Fibroblast of pulmonary artery (primary cell): ENCODE data around the gene NRBF2.
A peak's percentile ranks its signal among the peaks of the same experiment; 100 is the strongest.
"Not testable (repeated sequence)": the region's sequence is repeated elsewhere in the genome, so short reads cannot be mapped to it uniquely, and the experiment has no call there.

ENCODE experiments used
- DNase-seq: peaks from one replicate; pipeline ENCODE4 v3.0.0-alpha.2; 2010; ENCODE audit warnings: low read depth
- H3K4me3 ChIP-seq: replicated peaks from 2 replicates; pipeline ENCODE4 v1.5.1; 2011; ENCODE audit warnings: low read depth, mild to moderate bottlenecking, control low read depth, low read length, moderate library complexity
- TF ChIP-seq, protein P1 (sequence below): IDR thresholded peaks from 2 replicates; pipeline ENCODE4 v1.5.1; 2011; ENCODE audit warnings: mild to moderate bottlenecking, control low read depth, low read length, inconsistent platforms; ENCODE audit errors: missing control alignments

NRBF2 gene

GRCh38 chr10:63099734-63100133 is 33.4 kb upstream of the NRBF2 start:
- DNase-seq, result no peak
- H3K4me3 ChIP-seq, result no peak overlapping the region
- TF ChIP-seq, protein P1, sequence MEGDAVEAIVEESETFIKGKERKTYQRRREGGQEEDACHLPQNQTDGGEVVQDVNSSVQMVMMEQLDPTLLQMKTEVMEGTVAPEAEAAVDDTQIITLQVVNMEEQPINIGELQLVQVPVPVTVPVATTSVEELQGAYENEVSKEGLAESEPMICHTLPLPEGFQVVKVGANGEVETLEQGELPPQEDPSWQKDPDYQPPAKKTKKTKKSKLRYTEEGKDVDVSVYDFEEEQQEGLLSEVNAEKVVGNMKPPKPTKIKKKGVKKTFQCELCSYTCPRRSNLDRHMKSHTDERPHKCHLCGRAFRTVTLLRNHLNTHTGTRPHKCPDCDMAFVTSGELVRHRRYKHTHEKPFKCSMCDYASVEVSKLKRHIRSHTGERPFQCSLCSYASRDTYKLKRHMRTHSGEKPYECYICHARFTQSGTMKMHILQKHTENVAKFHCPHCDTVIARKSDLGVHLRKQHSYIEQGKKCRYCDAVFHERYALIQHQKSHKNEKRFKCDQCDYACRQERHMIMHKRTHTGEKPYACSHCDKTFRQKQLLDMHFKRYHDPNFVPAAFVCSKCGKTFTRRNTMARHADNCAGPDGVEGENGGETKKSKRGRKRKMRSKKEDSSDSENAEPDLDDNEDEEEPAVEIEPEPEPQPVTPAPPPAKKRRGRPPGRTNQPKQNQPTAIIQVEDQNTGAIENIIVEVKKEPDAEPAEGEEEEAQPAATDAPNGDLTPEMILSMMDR, result no peak

- DNase-seq, H3K4me3 ChIP-seq: not testable (repeated sequence)
Observed at GRCh38 chr10:63101091-63101490, 32.0 kb upstream of the NRBF2 start.

GRCh38 chr10:63102279-63102883 is 30.7 kb upstream of the NRBF2 start:
- not testable (repeated sequence) for DNase-seq, H3K4me3 ChIP-seq

DNA sequence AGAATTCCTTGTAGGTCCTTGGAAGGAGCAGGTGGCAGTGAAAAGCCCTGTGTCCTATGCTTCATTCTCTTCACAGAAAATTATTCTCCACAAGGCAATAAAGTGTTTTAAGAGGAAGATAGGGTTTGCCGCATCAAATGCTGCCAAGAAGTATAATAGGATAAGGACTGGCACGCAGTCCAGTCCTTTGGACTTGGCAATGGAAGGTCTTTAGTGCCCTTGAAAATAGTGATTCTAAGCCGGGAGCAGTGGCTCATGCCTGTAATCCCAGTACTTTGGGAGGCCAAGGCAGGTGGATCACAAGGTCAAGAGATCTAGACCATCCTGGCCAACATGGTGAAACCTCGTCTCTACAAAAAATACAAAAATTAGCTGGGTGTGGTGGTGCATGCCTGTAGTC is 29.9 kb upstream of the NRBF2 start:
- not testable (repeated sequence) for H3K4me3 ChIP-seq, DNase-seq

DNA sequence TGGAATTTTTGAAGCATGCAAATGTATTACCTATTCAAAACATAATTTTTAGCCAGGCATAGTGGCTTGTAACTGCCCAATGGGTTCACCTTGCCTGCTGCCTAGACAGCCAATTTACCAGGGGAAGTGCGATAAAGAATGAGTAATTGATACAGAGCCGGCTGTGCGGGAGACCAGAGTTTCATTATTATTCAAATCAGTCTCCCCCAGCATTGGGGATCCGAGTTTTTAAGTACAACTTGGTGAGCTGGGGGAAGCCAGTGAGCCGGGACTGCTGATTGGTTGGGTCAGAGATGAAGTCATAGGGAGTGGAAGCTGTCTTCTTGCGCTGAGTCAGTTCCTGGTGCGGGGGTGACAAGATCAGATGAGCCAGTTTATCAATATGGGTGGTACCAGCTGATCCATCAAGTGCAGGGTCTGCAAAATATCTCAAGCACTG is 29.1 kb upstream of the NRBF2 start:
- TF ChIP-seq, protein P1, result no peak
- no peak overlapping the region for H3K4me3 ChIP-seq
- DNase-seq, result no peak

GRCh38 chr10:63105225-63106110 is 27.7 kb upstream of the NRBF2 start:
- TF ChIP-seq, protein P1, result no peak
- DNase-seq, result peak; percentile 55
- H3K4me3 ChIP-seq, result no peak overlapping the region

DNA sequence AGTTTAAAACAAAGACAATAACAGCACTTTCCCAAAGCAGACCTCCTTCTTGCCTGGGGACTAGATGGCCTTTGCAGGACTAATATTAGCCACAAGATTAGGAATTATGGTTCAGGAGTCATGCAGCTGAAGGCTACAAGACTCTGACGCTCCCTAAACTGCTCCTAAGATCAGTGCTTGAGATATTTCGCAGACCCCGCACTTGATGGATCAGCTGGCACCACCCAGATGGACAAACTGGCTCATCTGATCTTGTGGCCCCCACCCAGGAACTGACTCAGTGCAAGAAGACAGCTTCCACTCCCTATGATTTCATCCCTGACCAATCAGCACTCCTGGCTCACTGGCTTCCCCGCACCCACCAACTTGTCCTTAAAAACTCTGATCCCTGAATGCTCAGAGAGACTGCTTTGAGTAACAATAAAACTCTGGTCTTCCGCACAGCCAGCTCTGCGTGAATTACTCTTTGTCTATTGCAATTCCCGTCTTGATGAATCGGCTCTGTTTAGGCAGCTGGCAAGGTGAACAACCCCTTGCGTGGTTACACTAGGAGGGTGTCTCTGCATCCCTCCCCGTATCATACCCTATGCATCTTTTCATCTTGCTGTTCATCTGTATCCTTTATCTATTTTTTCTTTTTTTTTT is 26.9 kb upstream of the NRBF2 start:
- H3K4me3 ChIP-seq, result no peak overlapping the region

GRCh38 chr10:63107943-63108437 is 25.1 kb upstream of the NRBF2 start:
- H3K4me3 ChIP-seq, result no peak overlapping the region
- no peak for DNase-seq
- TF ChIP-seq, protein P1, result no peak

More for the DNA sequence above, 26.9 kb upstream of the NRBF2 start:
- peak; percentile 62 for DNase-seq
- TF ChIP-seq, protein P1, result no peak
